ENCODE measurements around the gene ZBED4.

The ZBED4 gene

GRCh38 chr22:49867303-49868265 lies 13.9 kb downstream of the ZBED4 start:
- Histone ChIP-seq H3K9me3 (replicated peaks; ENCODE audit: insufficient read depth, low read length) (no peaks in the 10 kb centered on the region), H3K27ac (ENCODE audit: low read length) (no peak overlapping the region), H3K79me2 (ENCODE audit: low read length) (peaks cover 98% of the 10 kb centered on the region), H3F3A (ENCODE audit: insufficient read depth, low read length) (no peaks in the 10 kb centered on the region), H3K4me1 (ENCODE audit: low read length) (no peaks in the 10 kb centered on the region), H2AFZ (ENCODE audit: low read length) (no peak overlapping the region), H3K4me3 (ENCODE audit: low read length) (no peak overlapping the region), H3K9ac (ENCODE audit: low read length) (no peak overlapping the region), H3K9me2 (replicated peaks; ENCODE audit: insufficient read depth, low read length) (no peaks in the 10 kb centered on the region), H3K27me3 (replicated peaks; ENCODE audit: insufficient read depth, low read length) (no peaks in the 10 kb centered on the region), H3K36me3 (replicated peaks; ENCODE audit: insufficient read depth, low read length) (0 out of 2 replicates have a peak, but pooled peaks cover 3% of the 10 kb centered on the region), H3K4me2 (ENCODE audit: low read depth, low read length) (no peak overlapping the region), H4K20me1 (ENCODE audit: insufficient read depth, low read length) (no peaks in the 10 kb centered on the region)
- DNase-seq: no peak
- no peak for TF ChIP-seq EZH2 (optimal IDR thresholded peaks at IDR 0.05; ENCODE audit: low read depth, low read length)
- no peak for TF ChIP-seq EZH2phosphoT487 (IDR thresholded peaks at IDR 0.05; ENCODE audit: low read length)
- no peak for TF ChIP-seq CTCF (IDR thresholded peaks at IDR 0.05; ENCODE audit: low read length)

- Histone ChIP-seq H3F3A (ENCODE audit: insufficient read depth, low read length) (no peaks in the 10 kb centered on the region), H3K27ac (ENCODE audit: low read length) (no peak overlapping the region), H4K20me1 (ENCODE audit: insufficient read depth, low read length) (no peaks in the 10 kb centered on the region), H3K9ac (ENCODE audit: low read length) (no peak overlapping the region), H3K79me2 (ENCODE audit: low read length) (peaks cover 96% of the 10 kb centered on the region), H3K9me3 (replicated peaks; ENCODE audit: insufficient read depth, low read length) (no peaks in the 10 kb centered on the region), H3K27me3 (replicated peaks; ENCODE audit: insufficient read depth, low read length) (no peaks in the 10 kb centered on the region), H3K36me3 (replicated peaks; ENCODE audit: insufficient read depth, low read length) (0 out of 2 replicates have a peak, but pooled peaks cover 3% of the 10 kb centered on the region), H2AFZ (ENCODE audit: low read length) (no peak overlapping the region), H3K9me2 (replicated peaks; ENCODE audit: insufficient read depth, low read length) (no peaks in the 10 kb centered on the region), H3K4me2 (ENCODE audit: low read depth, low read length) (no peak overlapping the region), H3K4me1 (ENCODE audit: low read length) (no peaks in the 10 kb centered on the region), H3K4me3 (ENCODE audit: low read length) (no peak overlapping the region)
- TF ChIP-seq CTCF (IDR thresholded peaks at IDR 0.05; ENCODE audit: low read length): no peak
- no peak for TF ChIP-seq EZH2 (optimal IDR thresholded peaks at IDR 0.05; ENCODE audit: low read depth, low read length)
- TF ChIP-seq EZH2phosphoT487 (IDR thresholded peaks at IDR 0.05; ENCODE audit: low read length): no peak
- no peak for DNase-seq
These were observed 15.6 kb downstream of the ZBED4 start for GRCh38 chr22:49869086-49869830.

- Histone ChIP-seq H3K27ac (ENCODE audit: low read length) (no peak overlapping the region), H3K9me3 (replicated peaks; ENCODE audit: insufficient read depth, low read length) (no peaks in the 10 kb centered on the region), H3K27me3 (replicated peaks; ENCODE audit: insufficient read depth, low read length) (no peaks in the 10 kb centered on the region), H3K9me2 (replicated peaks; ENCODE audit: insufficient read depth, low read length) (no peaks in the 10 kb centered on the region), H3K9ac (ENCODE audit: low read length) (no peak overlapping the region), H4K20me1 (ENCODE audit: insufficient read depth, low read length) (no peaks in the 10 kb centered on the region), H2AFZ (ENCODE audit: low read length) (no peak overlapping the region), H3K4me3 (ENCODE audit: low read length) (no peak overlapping the region), H3K79me2 (ENCODE audit: low read length) (peaks cover 93% of the 10 kb centered on the region), H3K36me3 (replicated peaks; ENCODE audit: insufficient read depth, low read length) (0 out of 2 replicates have a peak, but pooled peaks cover 3% of the 10 kb centered on the region), H3K4me1 (ENCODE audit: low read length) (no peaks in the 10 kb centered on the region), H3K4me2 (ENCODE audit: low read depth, low read length) (no peak overlapping the region), H3F3A (ENCODE audit: insufficient read depth, low read length) (no peaks in the 10 kb centered on the region)
- no peak for DNase-seq
- TF ChIP-seq EZH2phosphoT487 (IDR thresholded peaks at IDR 0.05; ENCODE audit: low read length): no peak
- TF ChIP-seq CTCF (IDR thresholded peaks at IDR 0.05; ENCODE audit: low read length): no peak
- no peak for TF ChIP-seq EZH2 (optimal IDR thresholded peaks at IDR 0.05; ENCODE audit: low read depth, low read length)
These were observed 16.4 kb downstream of the ZBED4 start for GRCh38 chr22:49869845-49870712.
